NT2/D1 (cell line): ENCODE data around the gene KCNE1.
"Not testable (repeated sequence)": the region's sequence is repeated elsewhere in the genome, so short reads cannot be mapped to it uniquely, and the experiment has no call there.

Experiments
- DNase-seq: peaks from one replicate; pipeline ENCODE4 v3.0.0-alpha.2; 2011; ENCODE audit warnings: low read depth, low spot score
- H3K27me3 ChIP-seq: 2 replicates; pipeline ENCODE4 v1.6.0; 2011; ENCODE audit warnings: mild to moderate bottlenecking; ENCODE audit not compliant: insufficient read length, insufficient read depth
- H3K36me3 ChIP-seq: 2 replicates; pipeline ENCODE4 v1.6.1; 2011; ENCODE audit warnings: mild to moderate bottlenecking, low read length, mixed read lengths; ENCODE audit not compliant: insufficient read depth, insufficient read length
- H3K4me1 ChIP-seq: 2 replicates; pipeline ENCODE4 v1.5.1; 2011; ENCODE audit not compliant: insufficient read depth, insufficient read length
- H3K4me3 ChIP-seq: 2 replicates; pipeline ENCODE4 v1.5.1; 2011; ENCODE audit warnings: low read depth; ENCODE audit not compliant: insufficient read length
- H3K9ac ChIP-seq: 2 replicates; pipeline ENCODE4 v1.6.0; 2011; ENCODE audit warnings: low read depth; ENCODE audit not compliant: insufficient read length
- H3K9me3 ChIP-seq: 2 replicates; pipeline ENCODE4 v1.5.1; 2011; ENCODE audit warnings: mild to moderate bottlenecking, low read length; ENCODE audit not compliant: insufficient read depth

The KCNE1 gene

DNA sequence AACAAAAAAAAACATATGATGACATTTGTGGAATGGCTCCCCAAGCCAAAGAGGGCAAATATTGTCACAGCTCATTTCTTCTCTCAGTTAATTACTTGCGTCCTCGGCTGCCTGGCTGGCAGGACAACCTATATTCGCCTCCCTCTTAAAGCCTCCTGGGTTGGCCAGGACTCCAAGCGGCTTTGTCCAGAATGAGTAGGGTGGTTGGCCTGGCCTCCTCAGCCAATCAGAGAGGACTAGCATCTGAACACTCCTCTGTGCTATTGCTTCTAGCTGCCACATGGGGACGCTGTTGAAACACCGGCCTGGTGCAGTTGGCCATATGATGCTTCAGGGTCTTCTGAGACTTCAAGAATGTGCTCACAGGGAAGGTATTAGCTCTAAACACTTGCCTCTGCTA lies 83.6 kb downstream of the KCNE1 start:
- H3K36me3 ChIP-seq, H3K27me3 ChIP-seq, DNase-seq, H3K9ac ChIP-seq, H3K4me3 ChIP-seq, H3K4me1 ChIP-seq, H3K9me3 ChIP-seq: not testable (repeated sequence)

DNA sequence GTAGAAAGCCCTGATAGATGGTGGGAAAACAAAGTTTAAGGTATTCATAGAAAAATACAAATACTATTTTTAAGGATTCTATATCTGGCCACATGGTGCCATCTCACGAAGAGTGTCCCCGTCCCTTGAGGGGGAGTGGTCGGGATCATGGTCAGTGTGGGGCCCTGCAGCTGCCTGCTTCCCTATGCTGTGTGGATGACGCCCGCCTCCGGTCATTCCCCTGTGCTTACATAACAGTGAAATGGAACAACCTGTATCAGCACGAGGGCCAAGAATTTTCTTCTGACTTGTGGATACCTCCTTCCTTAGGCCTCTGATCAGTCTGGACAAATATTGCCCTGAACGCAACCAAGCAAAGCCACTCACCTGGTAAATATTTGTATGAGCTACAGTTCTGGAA lies 84.7 kb downstream of the KCNE1 start:
- H3K9ac ChIP-seq, H3K4me1 ChIP-seq, H3K36me3 ChIP-seq, H3K27me3 ChIP-seq, H3K9me3 ChIP-seq, DNase-seq, H3K4me3 ChIP-seq: not testable (repeated sequence)

- H3K4me1 ChIP-seq, H3K4me3 ChIP-seq, DNase-seq, H3K36me3 ChIP-seq, H3K9ac ChIP-seq, H3K27me3 ChIP-seq, H3K9me3 ChIP-seq: not testable (repeated sequence)
Measured at GRCh38 chr21:34423805-34424204, 88.2 kb downstream of the KCNE1 start, which contains the start of gene SMIM34. TSS of gene SMIM34 (minus strand) at chr21:34423951. CDS start at chr21:34423839, 112 bp downstream.

DNA sequence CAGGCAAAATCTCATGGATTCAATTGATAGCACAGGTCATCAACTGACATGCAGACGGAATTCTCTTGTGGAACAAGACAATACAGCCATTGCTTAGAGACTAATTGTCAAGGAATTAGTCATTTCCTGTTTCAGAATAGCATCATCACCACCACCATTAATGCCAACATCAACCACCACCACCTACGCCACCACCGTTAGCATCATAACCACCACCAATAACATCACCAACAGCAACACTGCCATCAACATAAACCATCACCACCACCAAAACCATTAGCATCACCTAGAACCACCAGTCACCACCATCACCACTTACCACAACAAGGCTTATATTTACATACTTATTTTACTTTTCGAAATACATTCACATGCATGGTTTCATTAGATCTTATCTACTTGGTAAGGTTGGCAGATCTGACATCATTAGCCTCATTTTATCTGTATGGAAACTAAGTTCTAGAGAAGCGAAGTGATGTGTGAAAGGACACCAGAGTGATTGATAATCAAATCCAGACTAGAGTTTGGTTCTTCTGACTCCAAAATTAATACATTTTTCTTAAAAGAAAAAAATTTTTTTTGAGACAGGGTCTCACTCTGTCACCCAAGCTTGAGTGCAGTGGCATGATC lies 94.4 kb downstream of the KCNE1 start:
- not testable (repeated sequence) for H3K27me3 ChIP-seq, H3K4me1 ChIP-seq, H3K4me3 ChIP-seq, DNase-seq, H3K9ac ChIP-seq, H3K36me3 ChIP-seq, H3K9me3 ChIP-seq

- not testable (repeated sequence) for H3K9me3 ChIP-seq, H3K9ac ChIP-seq, H3K27me3 ChIP-seq, H3K4me1 ChIP-seq, H3K36me3 ChIP-seq, DNase-seq, H3K4me3 ChIP-seq
Measured at GRCh38 chr21:34407294-34407693, 104.7 kb downstream of the KCNE1 start.

- not testable (repeated sequence) for H3K9me3 ChIP-seq, H3K9ac ChIP-seq, H3K36me3 ChIP-seq, H3K27me3 ChIP-seq, H3K4me1 ChIP-seq, DNase-seq, H3K4me3 ChIP-seq
Measured at GRCh38 chr21:34406676-34407075, 105.3 kb downstream of the KCNE1 start.

DNA sequence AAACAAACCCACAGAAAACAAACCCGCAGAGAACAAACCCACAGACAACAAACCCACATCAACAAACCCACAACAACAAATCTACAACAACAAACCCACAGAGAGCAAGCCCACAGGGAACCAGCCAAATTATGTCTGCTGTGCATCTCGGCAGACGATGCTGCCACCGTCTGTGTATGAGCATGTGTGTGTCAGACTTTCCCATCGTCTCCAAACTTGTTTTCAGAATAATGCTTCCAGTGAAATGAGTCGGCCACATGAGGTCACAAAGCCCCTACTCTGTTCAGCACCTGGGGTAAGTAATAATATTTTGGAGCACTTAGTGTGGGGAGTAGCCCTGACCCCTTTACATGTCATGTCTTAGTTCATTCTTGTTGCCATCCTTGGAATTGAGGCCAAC lies 105.9 kb downstream of the KCNE1 start:
- not testable (repeated sequence) for DNase-seq, H3K9me3 ChIP-seq, H3K9ac ChIP-seq, H3K4me1 ChIP-seq, H3K4me3 ChIP-seq, H3K27me3 ChIP-seq, H3K36me3 ChIP-seq

DNA sequence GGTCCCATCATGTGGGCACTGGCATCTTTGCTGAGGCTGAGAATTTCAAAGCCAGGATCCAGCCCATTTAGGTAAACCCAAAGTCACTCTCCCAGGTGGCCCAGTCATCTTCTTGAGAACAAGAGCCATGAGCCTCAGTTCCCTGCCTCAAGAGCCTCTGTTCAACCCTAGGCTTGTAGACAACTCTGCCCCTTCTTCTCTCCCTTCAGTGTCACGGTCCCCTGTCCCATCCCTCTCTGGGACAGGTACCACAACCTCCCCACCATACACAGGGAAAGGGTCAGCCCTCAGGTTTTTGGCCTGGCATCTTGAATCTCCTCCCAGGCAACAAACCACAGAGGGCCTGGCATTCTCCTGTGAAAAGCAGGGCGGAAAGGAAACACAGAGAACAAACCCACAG lies 106.3 kb downstream of the KCNE1 start:
- H3K4me3 ChIP-seq, H3K9me3 ChIP-seq, H3K27me3 ChIP-seq, H3K9ac ChIP-seq, H3K4me1 ChIP-seq, DNase-seq, H3K36me3 ChIP-seq: not testable (repeated sequence)

DNA sequence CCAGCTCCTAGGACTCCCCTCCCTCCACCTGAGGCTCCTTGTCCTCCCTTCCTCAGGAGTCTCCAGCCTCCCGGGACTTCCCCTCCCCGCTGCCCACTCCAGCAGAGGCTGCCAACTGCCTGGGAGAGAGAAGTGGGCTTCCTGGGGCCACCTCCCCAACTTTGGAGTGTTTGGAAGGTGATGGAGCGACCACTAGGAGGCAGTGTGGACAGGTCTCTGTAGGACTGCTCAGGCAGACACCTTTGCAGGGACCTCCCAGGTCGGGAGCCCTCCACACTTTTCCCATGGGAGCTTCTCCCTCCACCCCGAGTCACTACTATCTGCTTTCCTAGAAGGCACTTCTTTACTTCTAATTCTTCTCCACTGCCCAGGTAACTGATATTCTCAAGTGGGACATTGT lies 107.3 kb downstream of the KCNE1 start:
- H3K9me3 ChIP-seq, H3K9ac ChIP-seq, H3K27me3 ChIP-seq, H3K4me3 ChIP-seq, DNase-seq, H3K4me1 ChIP-seq, H3K36me3 ChIP-seq: not testable (repeated sequence)

DNA sequence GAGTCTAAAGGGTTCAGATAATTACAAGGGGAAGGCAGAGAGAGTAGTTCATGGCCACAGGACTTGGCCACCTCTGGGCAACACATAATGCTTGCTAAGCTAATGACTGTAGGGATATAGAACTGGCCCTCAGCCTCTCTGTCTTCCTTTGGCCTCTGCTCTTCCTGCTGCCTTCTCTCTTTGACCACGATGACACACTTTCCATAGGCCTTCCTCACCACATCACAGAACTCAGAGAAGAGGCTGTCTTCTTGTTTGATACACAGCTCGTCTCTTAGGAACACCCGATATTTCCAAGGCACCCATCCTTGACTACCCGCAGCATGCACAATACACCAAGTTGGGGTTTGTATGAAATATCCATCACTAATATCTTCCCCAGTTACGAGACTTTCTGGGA lies 111.5 kb downstream of the KCNE1 start:
- not testable (repeated sequence) for DNase-seq, H3K27me3 ChIP-seq, H3K36me3 ChIP-seq, H3K4me3 ChIP-seq, H3K9ac ChIP-seq, H3K4me1 ChIP-seq, H3K9me3 ChIP-seq
